ENCODE results near the gene RASAL2. TPM values are rescaled to one million over a fixed set of nuclear protein-coding genes. Genes with fewer than 3 reads are reported as not detected.

Gene RASAL2
- total RNA-seq, 1 donor from 2014 or later, result 17.3 TPM

DNA sequence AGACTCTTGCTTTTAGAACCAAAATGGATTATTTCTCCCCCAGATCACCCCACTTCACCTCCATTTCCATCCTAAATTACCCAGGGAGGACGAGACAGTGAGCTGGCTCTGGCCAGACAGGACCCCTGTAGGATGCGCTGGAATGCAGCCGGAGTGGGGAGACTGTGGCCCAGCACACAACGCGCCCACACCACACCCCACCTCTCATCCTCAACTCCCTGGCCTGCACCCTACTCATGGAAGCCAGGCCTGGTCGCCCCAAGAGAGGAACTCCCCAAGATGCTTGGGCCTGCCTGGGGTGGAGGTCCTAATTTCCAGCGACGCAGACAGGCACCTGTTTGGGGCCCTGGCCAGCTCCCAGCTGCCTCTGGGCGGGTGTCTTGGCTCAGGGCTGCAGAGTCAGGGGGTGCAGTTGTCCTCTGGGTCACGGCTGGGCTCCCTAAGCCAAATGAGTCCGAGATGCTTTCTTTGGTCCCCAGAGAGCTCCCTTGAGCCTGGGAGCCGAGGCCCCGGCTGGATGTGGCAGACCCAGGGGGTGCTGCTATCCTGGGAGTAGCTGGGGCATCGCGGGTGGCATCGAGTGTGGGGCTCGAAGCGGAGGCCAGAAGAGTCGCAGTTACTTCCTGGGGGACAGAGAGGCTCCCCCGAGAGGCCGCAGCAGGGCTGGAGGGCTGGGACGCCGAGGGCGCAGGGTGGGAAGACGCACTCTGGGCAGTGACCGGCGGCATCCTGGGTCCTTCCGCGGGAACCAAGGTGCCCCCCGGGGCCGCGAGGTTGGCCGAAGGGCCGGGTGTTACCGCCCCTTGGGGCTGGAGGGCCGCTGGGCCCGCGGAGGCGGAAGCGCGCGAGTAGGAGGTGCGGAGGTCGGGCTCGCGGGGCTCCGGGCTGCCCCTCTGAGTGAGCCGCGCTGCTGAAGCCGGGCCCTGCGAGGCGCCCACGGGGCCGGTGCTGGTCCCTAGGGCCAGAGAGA lies 392.5 kb downstream of the RASAL2 start:
- no peak for DNase-seq (ENCODE audit: low spot score)

DNA sequence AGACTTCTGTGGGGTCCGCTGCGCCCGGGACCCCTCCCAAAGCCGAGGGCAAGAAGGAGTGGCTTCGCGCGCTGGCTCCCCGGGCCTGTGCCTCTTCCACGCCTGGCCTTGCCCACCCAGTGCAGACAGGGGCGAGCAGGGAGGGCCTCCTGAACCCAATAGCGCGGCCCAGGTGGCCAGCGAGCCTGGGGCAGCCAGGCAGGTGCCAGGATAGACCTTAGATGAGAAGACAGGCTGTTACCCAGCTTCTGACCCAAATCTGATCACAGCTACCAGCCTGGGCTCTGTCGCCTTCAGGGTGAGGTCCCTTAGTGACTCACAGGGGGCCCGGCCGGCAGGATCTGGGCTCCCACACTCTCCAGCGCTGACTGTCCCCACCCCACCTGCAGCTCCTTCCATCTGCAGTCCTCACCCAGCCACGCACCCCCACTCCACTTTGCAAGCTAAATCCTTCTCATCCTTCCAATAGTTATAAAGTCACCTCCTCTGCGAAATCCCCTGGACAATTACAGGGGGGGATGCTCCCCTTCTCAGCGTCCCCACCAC lies 393.2 kb downstream of the RASAL2 start:
- DNase-seq (ENCODE audit: low spot score), result no peak

GRCh38 chr1:178488393-178488792 lies 394.5 kb downstream of the RASAL2 start:
- DNase-seq (ENCODE audit: low spot score), result no peak

DNA sequence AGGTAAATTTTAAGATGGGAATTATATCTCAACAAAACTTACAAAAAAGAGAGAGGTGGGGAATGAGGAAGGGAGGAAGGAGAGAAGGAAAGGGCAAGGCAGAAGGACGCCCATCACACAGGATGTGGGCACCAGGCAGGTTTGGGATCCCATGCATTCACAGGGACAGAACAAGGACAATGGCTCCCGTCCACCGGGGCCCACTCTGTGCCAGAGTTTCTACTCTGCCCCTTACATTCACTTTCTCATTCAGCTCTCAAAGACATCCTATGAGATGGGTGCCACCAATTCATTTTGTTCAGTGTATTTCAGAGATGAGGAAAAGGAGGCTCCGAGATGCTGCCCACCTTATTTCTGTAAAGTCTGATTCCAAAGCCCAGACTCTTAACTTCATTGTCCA lies 395.5 kb downstream of the RASAL2 start:
- no peak for DNase-seq (ENCODE audit: low spot score)

GRCh38 chr1:178490136-178490535 lies 396.2 kb downstream of the RASAL2 start:
- DNase-seq (ENCODE audit: low spot score), result no peak

DNA sequence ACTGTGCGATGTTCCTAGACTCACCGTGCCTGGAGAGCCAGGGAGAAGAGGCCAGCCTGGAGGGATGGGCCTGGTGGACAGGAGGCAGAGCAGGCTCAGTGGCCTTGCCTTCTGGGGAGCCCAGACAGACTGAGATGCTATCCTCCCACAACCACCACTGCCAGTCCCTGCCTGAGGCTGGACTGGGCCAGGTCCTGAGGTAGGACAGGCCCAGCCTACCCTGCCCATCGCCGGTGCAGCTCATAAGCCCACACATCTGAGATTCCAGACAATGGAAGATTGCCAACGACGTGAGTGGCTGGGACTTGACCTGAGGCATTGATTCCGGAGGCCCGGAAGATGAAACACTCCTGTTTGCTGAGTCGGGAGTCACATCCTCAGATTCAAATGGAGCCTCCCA lies 397.1 kb downstream of the RASAL2 start:
- DNase-seq (ENCODE audit: low spot score), result no peak

DNA sequence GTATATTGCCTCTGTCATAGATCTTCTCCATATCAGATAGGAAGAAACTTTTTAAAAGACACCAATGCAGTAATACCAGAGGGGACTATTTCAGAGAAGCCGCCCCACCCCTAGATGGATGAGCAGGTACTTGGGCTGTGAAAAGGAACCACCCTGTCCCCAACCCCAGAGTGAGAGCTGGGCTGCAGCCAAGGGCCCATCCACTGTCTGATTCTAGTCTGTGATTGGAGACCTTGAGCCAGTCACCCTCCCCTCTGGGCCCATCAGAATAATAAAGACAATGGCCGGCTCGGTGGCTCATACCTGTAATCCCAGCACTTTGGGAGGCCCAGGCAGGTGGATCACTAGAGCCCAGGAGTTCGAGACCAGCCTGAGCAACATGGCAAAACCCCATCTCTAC lies 397.8 kb downstream of the RASAL2 start:
- no peak for DNase-seq (ENCODE audit: low spot score)

- DNase-seq (ENCODE audit: low spot score), result no peak
These were observed 398.4 kb downstream of the RASAL2 start for GRCh38 chr1:178492341-178492740.

GRCh38 chr1:178493301-178493741 lies 399.4 kb downstream of the RASAL2 start:
- no peak for DNase-seq (ENCODE audit: low spot score)

DNA sequence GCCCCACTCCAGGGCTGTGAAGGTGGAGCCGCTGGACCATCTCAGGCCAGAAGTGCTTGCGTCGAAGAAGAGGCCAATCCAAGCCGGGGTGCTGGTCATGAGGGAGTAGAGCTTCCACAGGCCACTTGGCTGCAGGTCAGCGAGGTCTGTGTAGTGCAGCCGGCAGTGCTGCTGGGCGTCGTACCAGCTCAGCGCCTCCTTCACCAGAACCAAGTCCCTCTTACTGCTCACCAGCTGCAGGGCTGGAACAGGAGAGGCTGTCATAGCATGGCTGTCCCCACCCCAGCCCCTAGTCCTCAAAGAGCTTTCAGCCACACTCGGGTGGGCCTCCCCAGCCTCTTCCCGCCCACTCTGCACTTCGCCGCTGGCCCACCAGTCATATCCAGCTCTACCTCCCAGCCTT lies 400.7 kb downstream of the RASAL2 start:
- DNase-seq (ENCODE audit: low spot score), result no peak

- no peak for DNase-seq (ENCODE audit: low spot score)
These were observed 401.3 kb downstream of the RASAL2 start for GRCh38 chr1:178495158-178495557.

DNA sequence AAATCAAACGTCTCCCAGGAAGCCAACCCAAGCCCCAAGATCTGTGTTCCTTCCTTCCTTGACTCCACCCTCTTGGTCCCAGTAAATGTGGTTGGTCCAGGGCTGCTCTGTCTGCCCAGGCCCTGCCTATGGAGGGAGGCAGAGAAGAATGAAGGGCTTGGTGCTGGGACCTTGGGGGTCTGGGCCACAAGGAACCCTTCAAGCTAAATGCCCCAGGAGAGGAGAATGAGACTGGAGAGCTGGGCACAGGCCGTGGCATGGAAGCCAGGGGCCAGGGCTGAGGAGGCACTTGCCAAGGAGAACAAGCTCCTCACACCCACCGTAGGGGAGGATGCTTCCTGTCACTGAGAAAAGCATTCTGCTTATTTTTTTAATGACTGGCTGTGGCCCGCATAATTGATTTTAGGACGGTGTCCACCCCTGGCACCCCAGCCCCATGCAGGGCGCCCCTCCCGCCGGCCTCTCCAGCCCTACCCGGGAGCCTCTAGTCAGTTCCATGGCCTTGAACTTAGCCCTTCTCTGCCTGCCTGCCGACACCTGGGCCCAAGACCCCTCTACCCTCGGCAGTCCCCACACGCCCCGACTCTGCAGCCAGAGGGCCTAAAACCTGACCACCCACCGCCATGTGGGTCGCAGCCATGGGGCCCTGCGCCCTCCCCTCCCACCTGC lies 402.0 kb downstream of the RASAL2 start:
- DNase-seq (ENCODE audit: low spot score), result no peak

GRCh38 chr1:178496410-178497135 lies 402.7 kb downstream of the RASAL2 start, which contains the start of gene CLEC20A:
Gene CLEC20A, minus strand, starts transcription at chr1:178496964. Its CDS starts 25 bp downstream, at chr1:178496939.
- DNase-seq (ENCODE audit: low spot score), result no peak

GRCh38 chr1:178497903-178498478 lies 404.1 kb downstream of the RASAL2 start:
- no peak for DNase-seq (ENCODE audit: low spot score)

DNA sequence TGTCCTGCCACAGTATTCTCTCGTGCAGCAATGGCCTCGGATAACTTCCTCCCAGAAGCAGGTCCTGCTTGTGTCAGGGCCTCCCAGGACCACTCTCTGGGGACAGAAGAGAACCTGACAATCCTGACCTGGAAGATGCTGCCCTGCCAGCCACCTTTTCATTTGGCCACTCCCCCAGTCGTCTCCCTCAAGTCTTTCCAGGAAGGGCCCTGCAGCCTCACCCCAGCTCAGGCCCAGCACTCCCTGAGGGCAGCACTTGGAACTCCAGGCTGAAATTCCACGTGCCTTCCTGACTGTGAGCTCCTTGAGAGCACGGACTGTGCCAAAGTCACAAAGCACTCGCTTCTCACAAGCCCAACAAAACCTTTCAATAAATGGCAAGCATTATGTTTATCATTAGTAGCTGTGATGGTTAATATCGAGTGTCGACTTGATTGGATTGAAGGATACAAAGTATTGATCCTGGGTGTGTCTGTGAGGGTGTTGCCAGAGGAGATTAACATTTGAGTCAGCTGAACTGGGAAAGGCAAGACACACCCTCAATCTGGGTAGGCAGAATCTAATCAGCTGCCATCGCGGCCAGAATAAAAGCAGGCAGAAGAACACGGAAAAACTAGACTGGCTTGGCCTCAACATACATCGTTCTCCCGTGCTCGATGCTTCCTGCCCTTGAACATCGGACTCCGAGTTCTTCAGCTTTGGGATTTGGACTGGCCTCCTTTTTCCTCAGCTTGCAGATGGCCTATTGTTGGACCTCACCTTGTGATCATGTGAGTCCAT lies 405.2 kb downstream of the RASAL2 start:
- no peak for DNase-seq (ENCODE audit: low spot score)

- no peak for DNase-seq (ENCODE audit: low spot score)
These were observed 406.3 kb downstream of the RASAL2 start for GRCh38 chr1:178500091-178500770.

GRCh38 chr1:178500936-178501554 lies 407.1 kb downstream of the RASAL2 start:
- DNase-seq (ENCODE audit: low spot score), result no peak

GRCh38 chr1:178501705-178502329 lies 407.9 kb downstream of the RASAL2 start:
- DNase-seq (ENCODE audit: low spot score), result no peak

DNA sequence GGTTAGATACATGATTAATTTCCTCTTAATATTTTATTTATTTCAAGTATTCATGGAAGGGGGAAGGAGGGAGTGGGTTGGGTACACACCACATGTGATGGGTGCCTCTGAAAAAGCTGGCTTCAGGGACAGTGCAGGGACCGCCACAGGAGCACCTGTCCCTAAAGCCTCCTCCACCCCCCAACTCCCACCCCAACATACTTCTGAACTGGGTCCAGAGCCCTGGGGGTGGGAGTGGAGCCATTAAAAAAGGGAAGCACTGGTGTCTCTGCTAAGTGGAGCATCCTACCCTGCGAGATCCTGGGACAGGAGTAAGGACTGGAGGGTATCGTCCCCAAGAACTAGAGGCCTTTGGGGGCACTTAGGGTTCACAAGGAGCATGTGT lies 408.4 kb downstream of the RASAL2 start:
- no peak for DNase-seq (ENCODE audit: low spot score)
